ENCODE measurements around the gene KCTD17. TPM values are rescaled to one million over a fixed set of nuclear protein-coding genes. Genes with fewer than 3 reads are reported as not detected.

Gene KCTD17
- total and polyA plus RNA-seq, 7 experiments from 2014 or later: 10.3 to 44.5 (median 23.6) TPM

DNA sequence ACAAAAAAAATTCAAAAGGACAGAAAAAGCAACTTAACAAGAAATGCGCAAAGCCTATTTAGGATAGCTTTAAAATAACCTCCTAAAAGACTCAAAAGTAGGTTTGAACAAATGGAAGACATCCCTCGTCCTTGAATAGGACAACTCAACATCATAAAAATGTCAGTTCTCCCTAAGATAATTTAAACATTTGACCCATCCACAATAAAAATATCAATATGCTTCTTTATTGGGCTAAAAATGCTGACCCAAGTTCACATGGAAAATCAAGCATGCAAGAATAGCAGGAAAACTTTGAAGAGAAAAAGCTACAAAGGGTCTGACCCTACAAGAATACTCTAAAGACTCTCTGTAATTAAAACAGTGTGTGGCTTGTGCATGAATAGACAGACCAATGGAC is 12.1 kb upstream of the KCTD17 start:
- POLR2A ChIA-PET: no interaction called here

GRCh38 chr22:37043209-37043827 is 8.2 kb upstream of the KCTD17 start:
- H3K27me3 ChIP-seq (ENCODE audit: control insufficient read depth in 2 of 2, insufficient read depth in 2 of 2, low read length in 2 of 2): no peaks in the 10 kb centered on the region
- POLR2A ChIA-PET: no interaction called here
- H3K27ac ChIP-seq (ENCODE audit: low read depth, low read length): no peak overlapping the region
- H3K4me1 Mint-ChIP-seq: peaks cover 0 to 25% (median 0%) of the 10 kb centered on the region in 7 donors
- H3K4me3 Mint-ChIP-seq: no peak overlapping the region
- H3K36me3 Mint-ChIP-seq: no peaks in the 10 kb centered on the region
- H3K9me3 Mint-ChIP-seq: no peaks in the 10 kb centered on the region
- DNase-seq (no peak), ATAC-seq (no peak)
- intact Hi-C loops (cut with micrococcal nuclease): no loop called here
- H3K36me3 ChIP-seq (ENCODE audit: control insufficient read depth in 2 of 3, insufficient read depth in 3 of 3, low read length in 3 of 3): no peaks in the 10 kb centered on the region
- H3K4me3 ChIP-seq (ENCODE audit: low read length): no peak overlapping the region
- peaks cover 0 to 9% (median 0%) of the 10 kb centered on the region in 5 donors for H3K27me3 Mint-ChIP-seq
- no peak overlapping the region for H3K27ac Mint-ChIP-seq
- CTCF ChIA-PET: interaction anchor here (0.9 kb wide), 1 partner anchor 10 kb away, joined by 3 read pairs; no protein-coding TSS in a partner anchor
- no peaks in the 10 kb centered on the region for H3K9me3 ChIP-seq (ENCODE audit: control insufficient read depth in 2 of 3, low read length in 3 of 3)
- H3K4me1 ChIP-seq (ENCODE audit: control insufficient read depth in 2 of 2, insufficient read depth in 2 of 2, low read length in 2 of 2): no peaks in the 10 kb centered on the region

More for the DNA sequence above, 12.1 kb upstream of the KCTD17 start:
- Histone ChIP-seq H3K4me1 (ENCODE audit: control insufficient read depth in 2 of 2, insufficient read depth in 2 of 2, low read length in 2 of 2) (no peaks in the 10 kb centered on the region), H3K4me3 (ENCODE audit: low read length) (no peak overlapping the region), H3K27ac (ENCODE audit: low read depth, low read length) (no peak overlapping the region), H3K36me3 (ENCODE audit: control insufficient read depth in 2 of 3, insufficient read depth in 3 of 3, low read length in 3 of 3) (no peaks in the 10 kb centered on the region), H3K27me3 (ENCODE audit: control insufficient read depth in 2 of 2, insufficient read depth in 2 of 2, low read length in 2 of 2) (no peaks in the 10 kb centered on the region), H3K9me3 (ENCODE audit: control insufficient read depth in 2 of 3, low read length in 3 of 3) (no peaks in the 10 kb centered on the region)
- Mint-ChIP-seq H3K27me3 (peaks cover 7 to 24% (median 17%) of the 10 kb centered on the region in 5 donors), H3K9me3 (no peaks in the 10 kb centered on the region), H3K4me3 (no peak overlapping the region), H3K27ac (no peak overlapping the region), H3K4me1 (peaks cover 0 to 14% (median 0%) of the 10 kb centered on the region in 7 donors), H3K36me3 (no peaks in the 10 kb centered on the region)
- CTCF ChIA-PET: no interaction called here
- intact Hi-C loops (cut with micrococcal nuclease): no loop called here
- DNase-seq: no peak
- ATAC-seq: no peak

DNA sequence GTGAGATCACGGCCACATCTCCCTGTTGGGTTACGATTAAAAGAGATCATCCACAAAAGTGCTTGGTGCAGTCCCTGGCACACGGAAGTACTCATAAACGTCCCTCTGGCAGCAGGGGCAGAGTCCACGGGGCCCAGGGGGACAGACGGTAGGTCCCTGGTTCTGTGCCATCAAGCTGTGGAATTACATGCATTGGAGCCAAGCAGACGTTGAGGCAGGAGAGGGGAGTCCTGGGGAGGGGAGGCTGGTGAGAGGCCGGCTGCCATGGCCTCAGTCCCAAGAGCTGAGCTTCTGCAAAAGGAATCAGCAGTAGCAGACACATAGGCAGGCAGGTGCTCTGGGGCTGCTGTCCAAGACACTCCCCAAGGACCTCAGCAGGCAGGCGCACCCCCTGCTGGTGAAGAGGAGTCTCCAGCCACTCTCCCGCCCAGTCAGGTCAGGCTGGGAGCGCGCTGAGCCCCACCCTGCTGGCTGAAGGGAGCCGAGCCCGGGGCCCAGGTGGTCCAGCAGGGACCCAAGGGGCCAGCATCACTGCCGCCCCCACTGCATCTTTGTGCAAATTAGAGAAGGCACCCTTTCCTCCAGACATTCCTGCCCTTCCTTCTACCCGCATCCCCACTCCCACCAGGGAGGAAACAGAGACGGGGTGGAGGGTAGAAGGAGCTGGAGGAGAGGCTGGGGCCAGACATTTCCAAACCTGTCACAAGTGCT is 7.6 kb upstream of the KCTD17 start:
- ATAC-seq (peak; percentile 74), DNase-seq (peak in 2 of 9 donors; percentile 16 to 64)
- H3K9me3 Mint-ChIP-seq: no peaks in the 10 kb centered on the region
- no peak overlapping the region for H3K27ac ChIP-seq (ENCODE audit: low read depth, low read length)
- H3K4me1 Mint-ChIP-seq: peaks cover 0 to 25% (median 0%) of the 10 kb centered on the region in 7 donors
- no peaks in the 10 kb centered on the region for H3K36me3 ChIP-seq (ENCODE audit: control insufficient read depth in 2 of 3, insufficient read depth in 3 of 3, low read length in 3 of 3)
- intact Hi-C loops (cut with micrococcal nuclease): loop anchor here in 1 of 2 donors (1.0 kb wide), 1 partner anchor 262 kb away; no protein-coding TSS in a partner anchor
- H3K4me1 ChIP-seq (ENCODE audit: control insufficient read depth in 2 of 2, insufficient read depth in 2 of 2, low read length in 2 of 2): no peaks in the 10 kb centered on the region
- H3K4me3 ChIP-seq (ENCODE audit: low read length): no peak overlapping the region
- H3K27me3 Mint-ChIP-seq: peaks cover 0 to 9% (median 0%) of the 10 kb centered on the region in 5 donors
- no peaks in the 10 kb centered on the region for H3K36me3 Mint-ChIP-seq
- no peak overlapping the region for H3K4me3 Mint-ChIP-seq
- no peaks in the 10 kb centered on the region for H3K27me3 ChIP-seq (ENCODE audit: control insufficient read depth in 2 of 2, insufficient read depth in 2 of 2, low read length in 2 of 2)
- CTCF ChIA-PET: no interaction called here
- POLR2A ChIA-PET: no interaction called here
- H3K9me3 ChIP-seq (ENCODE audit: control insufficient read depth in 2 of 3, low read length in 3 of 3): no peaks in the 10 kb centered on the region
- H3K27ac Mint-ChIP-seq: no peak overlapping the region

DNA sequence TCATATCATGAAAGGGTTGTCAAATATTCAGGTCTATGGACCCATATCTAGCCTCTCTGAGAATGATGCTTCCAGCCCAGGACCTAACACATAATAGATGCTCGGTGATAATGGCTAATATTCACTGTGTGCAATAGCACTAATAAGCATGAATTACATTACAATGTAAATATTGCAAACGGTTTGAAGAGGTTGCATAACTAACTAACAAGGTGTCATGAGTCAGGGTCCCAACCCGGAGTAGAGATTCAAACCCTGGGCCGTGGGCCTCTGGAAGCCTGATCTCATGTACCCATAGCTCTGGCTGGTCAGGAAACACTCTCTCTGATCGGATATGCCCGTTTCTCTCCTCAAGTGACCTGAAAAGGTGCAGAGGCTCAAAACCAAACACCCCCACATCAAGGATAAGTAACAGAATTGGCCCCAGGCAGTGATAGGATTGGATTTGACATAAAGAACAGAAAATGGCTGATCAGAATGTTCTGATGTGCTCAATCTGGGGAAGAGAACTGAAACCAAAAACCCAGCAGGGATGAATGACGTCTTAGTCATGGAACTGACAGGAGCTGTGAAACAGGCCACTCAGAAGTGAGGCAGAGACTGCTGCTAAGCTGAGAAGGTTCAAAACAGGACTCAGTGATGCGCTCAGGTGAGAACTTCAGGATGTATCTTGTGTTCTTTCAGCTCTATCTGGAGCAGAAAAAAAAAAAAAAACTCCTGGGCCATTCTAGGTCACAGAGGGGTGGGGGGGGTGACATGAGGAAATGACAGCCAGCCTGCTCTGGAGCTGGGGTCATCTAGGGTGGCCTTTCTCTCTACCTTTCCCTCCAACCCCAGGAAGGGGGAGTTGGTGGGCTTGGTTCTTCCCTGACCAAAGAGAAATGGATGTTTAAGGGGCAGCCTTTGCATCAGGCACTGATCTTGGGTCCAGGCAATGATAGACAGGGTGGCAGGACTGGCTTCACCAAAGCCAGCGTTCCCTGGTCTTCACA is 6.6 kb upstream of the KCTD17 start:
- Mint-ChIP-seq H3K9me3 (no peaks in the 10 kb centered on the region), H3K4me1 (peaks cover 0 to 25% (median 0%) of the 10 kb centered on the region in 7 donors), H3K27me3 (peaks cover 0 to 9% (median 0%) of the 10 kb centered on the region in 5 donors), H3K4me3 (no peak overlapping the region), H3K36me3 (no peaks in the 10 kb centered on the region), H3K27ac (peak overlapping the region in 1 of 9 donors; percentile 54)
- Histone ChIP-seq H3K27me3 (ENCODE audit: control insufficient read depth in 2 of 2, insufficient read depth in 2 of 2, low read length in 2 of 2) (no peaks in the 10 kb centered on the region), H3K36me3 (ENCODE audit: control insufficient read depth in 2 of 3, insufficient read depth in 3 of 3, low read length in 3 of 3) (no peaks in the 10 kb centered on the region), H3K4me3 (ENCODE audit: low read length) (no peak overlapping the region), H3K4me1 (ENCODE audit: control insufficient read depth in 2 of 2, insufficient read depth in 2 of 2, low read length in 2 of 2) (no peaks in the 10 kb centered on the region), H3K27ac (ENCODE audit: low read depth, low read length) (no peak overlapping the region), H3K9me3 (ENCODE audit: control insufficient read depth in 2 of 3, low read length in 3 of 3) (no peaks in the 10 kb centered on the region)
- intact Hi-C loops (cut with micrococcal nuclease): loop anchor here in 1 of 2 donors (1.0 kb wide), 1 partner anchor 263 kb away; no protein-coding TSS in a partner anchor
- ATAC-seq (no peak), DNase-seq (no peak)
- CTCF ChIA-PET: no interaction called here
- POLR2A ChIA-PET: no interaction called here

DNA sequence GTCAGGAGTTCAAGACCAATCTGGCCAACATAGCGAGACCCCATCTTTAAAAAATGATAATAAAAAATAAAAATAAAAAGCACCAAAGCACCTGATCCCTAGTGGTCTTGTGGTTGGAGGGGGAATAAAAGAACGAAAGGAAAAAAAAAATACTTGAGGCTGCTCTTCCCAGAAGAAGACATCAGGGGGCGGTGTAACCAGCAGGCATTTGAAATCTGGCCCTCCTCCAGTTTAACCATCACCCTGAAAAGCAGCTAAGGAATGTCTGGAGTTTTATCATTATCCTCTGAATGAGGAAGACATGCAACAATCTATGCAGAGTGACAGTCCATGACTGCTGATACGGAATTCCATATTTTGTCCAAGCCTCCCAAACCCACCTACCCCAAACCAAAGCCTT is 5.6 kb upstream of the KCTD17 start:
- no peak for DNase-seq
- POLR2A ChIA-PET: no interaction called here
- CTCF ChIA-PET: interaction anchor here (0.8 kb wide), 1 partner anchor 259 kb away, joined by 3 read pairs; no protein-coding TSS in a partner anchor

GRCh38 chr22:37046589-37046988 is 5.0 kb upstream of the KCTD17 start:
- ChIA-PET CTCF (interaction anchor here (0.8 kb wide), 1 partner anchor 260 kb away, joined by 3 read pairs; no protein-coding TSS in a partner anchor), POLR2A (no interaction called here)
- ATAC-seq: no peak
- Histone ChIP-seq H3K27me3 (ENCODE audit: control insufficient read depth in 2 of 2, insufficient read depth in 2 of 2, low read length in 2 of 2) (no peaks in the 10 kb centered on the region), H3K36me3 (ENCODE audit: control insufficient read depth in 2 of 3, insufficient read depth in 3 of 3, low read length in 3 of 3) (no peaks in the 10 kb centered on the region), H3K9me3 (ENCODE audit: control insufficient read depth in 2 of 3, low read length in 3 of 3) (no peaks in the 10 kb centered on the region), H3K4me3 (ENCODE audit: low read length) (no peak overlapping the region), H3K27ac (ENCODE audit: low read depth, low read length) (no peak overlapping the region), H3K4me1 (ENCODE audit: control insufficient read depth in 2 of 2, insufficient read depth in 2 of 2, low read length in 2 of 2) (no peaks in the 10 kb centered on the region)
- no peak for DNase-seq
- intact Hi-C loops (cut with micrococcal nuclease): loop anchor here in 1 of 2 donors (1.0 kb wide), 1 partner anchor 153 kb away; no protein-coding TSS in a partner anchor
- peaks cover 0 to 17% (median 3%) of the 10 kb centered on the region in 7 donors for H3K4me1 Mint-ChIP-seq
- no peak overlapping the region for H3K4me3 Mint-ChIP-seq
- no peaks in the 10 kb centered on the region for H3K27me3 Mint-ChIP-seq
- peak overlapping the region in 1 of 9 donors; percentile 72 for H3K27ac Mint-ChIP-seq
- no peaks in the 10 kb centered on the region for H3K36me3 Mint-ChIP-seq
- H3K9me3 Mint-ChIP-seq: no peaks in the 10 kb centered on the region

More for the DNA sequence above, 5.6 kb upstream of the KCTD17 start:
- no peak overlapping the region for H3K4me3 Mint-ChIP-seq
- peaks cover 0 to 1% (median 0%) of the 10 kb centered on the region in 5 donors for H3K27me3 Mint-ChIP-seq
- H3K9me3 Mint-ChIP-seq: no peaks in the 10 kb centered on the region
- H3K4me1 ChIP-seq (ENCODE audit: control insufficient read depth in 2 of 2, insufficient read depth in 2 of 2, low read length in 2 of 2): no peaks in the 10 kb centered on the region
- ATAC-seq: no peak
- no peak overlapping the region for H3K27ac ChIP-seq (ENCODE audit: low read depth, low read length)
- H3K4me3 ChIP-seq (ENCODE audit: low read length): no peak overlapping the region
- H3K9me3 ChIP-seq (ENCODE audit: control insufficient read depth in 2 of 3, low read length in 3 of 3): no peaks in the 10 kb centered on the region
- no peaks in the 10 kb centered on the region for H3K36me3 Mint-ChIP-seq
- no peaks in the 10 kb centered on the region for H3K27me3 ChIP-seq (ENCODE audit: control insufficient read depth in 2 of 2, insufficient read depth in 2 of 2, low read length in 2 of 2)
- H3K4me1 Mint-ChIP-seq: peaks cover 0 to 21% (median under 1%) of the 10 kb centered on the region in 7 donors
- intact Hi-C loops (cut with micrococcal nuclease): loop anchor here in 1 of 2 donors (1.0 kb wide), 1 partner anchor 153 kb away; no protein-coding TSS in a partner anchor
- H3K36me3 ChIP-seq (ENCODE audit: control insufficient read depth in 2 of 3, insufficient read depth in 3 of 3, low read length in 3 of 3): no peaks in the 10 kb centered on the region
- H3K27ac Mint-ChIP-seq: no peak overlapping the region

All from naive thymus-derived CD4-positive, alpha-beta T cell (primary cell).